GM21381 (cell line): Measurements from ENCODE around the gene GRIN2C.

ENCODE experiments used
- ATAC-seq: cut with Tn5 transposase; IDR thresholded peaks from one replicate; pipeline ENCODE4 v1.9.1; 2021; ENCODE audit warnings: mild to moderate bottlenecking, moderate library complexity; ENCODE audit not compliant: unreplicated experiment

Gene GRIN2C

GRCh38 chr17:74804683-74805082 is 55.0 kb downstream of the GRIN2C start:
- no peak for ATAC-seq

- no peak for ATAC-seq
Observed at GRCh38 chr17:74803971-74804370, 55.7 kb downstream of the GRIN2C start.

- no peak for ATAC-seq
Observed at GRCh38 chr17:74803388-74803930, 56.2 kb downstream of the GRIN2C start.

DNA sequence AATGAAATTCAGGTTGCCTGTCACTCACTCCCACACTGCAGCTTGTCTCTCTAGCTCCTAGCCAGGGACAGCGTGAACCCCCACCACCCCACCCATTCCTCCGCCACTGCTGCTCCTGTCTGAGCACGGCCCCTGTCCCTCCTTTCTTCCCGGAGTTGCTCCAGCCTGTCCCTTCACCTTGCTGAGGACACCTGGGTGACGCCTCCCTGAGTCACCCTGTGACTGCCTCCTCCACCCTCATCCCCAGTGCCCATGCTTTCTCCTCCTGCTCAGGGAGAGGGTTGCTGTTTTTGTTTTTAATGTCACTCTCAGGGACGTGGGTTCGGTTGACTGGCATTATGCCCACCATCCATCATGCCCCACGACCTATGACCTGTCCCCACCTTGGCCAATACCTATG is 57.8 kb downstream of the GRIN2C start:
- no peak for ATAC-seq

DNA sequence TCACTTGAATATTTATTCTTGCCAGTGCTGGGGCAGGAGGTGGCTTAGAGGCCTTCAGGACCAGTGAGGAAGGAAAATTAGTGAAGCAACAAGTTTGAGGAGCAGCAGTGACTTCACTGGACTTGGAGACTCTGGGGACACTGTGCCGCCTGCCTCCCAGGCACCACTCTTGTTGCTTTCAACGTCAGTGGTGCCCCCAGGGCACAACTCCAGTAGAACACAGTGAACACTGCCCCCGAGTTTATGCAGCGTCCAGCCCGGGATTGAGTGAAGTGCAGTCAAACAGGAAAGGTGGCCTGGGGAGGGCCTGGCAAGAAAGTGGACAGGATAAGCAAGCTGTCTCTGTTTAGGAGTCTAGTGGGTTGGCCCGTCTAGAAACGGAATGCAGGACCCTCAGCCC is 59.2 kb downstream of the GRIN2C start:
- ATAC-seq = no peak

DNA sequence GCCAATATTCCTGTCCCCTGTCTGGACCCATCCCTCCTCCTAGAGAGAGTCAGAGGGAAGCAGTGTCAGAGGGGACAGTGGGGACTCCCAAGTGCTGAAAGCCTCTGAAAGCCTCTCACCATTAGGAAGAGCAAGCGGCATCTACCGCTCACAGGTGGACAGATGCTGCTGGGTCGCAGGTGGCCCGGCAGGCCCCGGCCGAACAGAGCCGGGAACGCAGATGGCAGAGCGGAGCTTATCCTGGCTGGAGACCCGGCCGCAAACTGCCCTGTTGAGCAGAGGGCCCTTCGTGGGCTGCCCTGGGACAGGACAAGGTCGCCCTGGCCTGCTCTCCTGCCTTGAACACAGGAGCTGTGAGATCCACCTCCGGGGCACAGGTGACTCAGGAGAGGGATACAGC is 60.6 kb downstream of the GRIN2C start:
- no peak for ATAC-seq

GRCh38 chr17:74798239-74798707 is 61.4 kb downstream of the GRIN2C start:
- no peak for ATAC-seq

GRCh38 chr17:74797824-74798223 is 61.9 kb downstream of the GRIN2C start:
- no peak for ATAC-seq

GRCh38 chr17:74796866-74797265 is 62.8 kb downstream of the GRIN2C start:
- no peak for ATAC-seq

DNA sequence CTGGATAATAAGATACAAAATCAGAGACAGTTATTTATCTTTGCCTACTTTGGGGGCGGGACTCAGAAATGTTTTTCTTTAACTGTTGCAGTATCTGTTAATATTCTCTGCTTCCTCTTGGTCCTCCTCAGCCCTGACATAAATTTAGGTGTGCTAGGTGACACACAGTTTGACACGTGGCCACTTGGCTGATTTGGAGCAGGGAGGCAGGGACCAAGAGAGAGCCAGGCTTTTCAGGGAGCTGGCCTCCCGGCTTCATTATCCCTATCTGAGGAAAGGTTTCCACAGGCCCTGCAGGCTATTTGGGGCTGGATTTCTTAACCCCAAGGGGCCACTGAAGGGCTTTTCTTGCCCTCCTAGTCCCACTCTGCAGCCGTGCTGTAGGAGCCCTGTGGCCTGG is 63.5 kb downstream of the GRIN2C start:
- no peak for ATAC-seq

- no peak for ATAC-seq
Observed at GRCh38 chr17:74795327-74796020, 64.2 kb downstream of the GRIN2C start.

DNA sequence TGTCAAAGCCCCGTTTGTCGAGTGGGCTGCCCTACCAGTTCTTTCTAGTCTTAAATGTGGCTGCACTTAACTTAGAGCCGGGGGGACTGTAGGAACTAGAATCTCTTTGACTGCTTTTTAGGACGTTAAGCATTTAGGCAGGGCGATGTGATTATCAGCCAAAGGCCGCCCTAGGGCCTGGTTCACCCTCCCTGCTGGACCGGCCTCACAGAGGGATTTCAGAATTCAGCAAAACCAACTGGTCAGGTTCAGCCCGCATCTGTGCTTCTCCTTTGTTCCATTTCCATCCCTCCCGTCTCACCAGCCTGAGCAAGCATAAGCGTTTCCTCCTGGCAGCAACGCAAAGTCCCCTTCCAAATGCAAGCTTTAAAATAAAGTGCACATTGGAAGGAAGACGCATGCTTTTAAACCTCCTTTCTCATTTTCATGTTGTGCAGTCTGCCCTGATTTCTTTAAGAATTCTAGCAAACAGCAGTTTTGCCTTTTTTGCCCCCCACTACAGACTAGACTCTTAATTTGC is 67.0 kb downstream of the GRIN2C start:
- no peak for ATAC-seq
